NB4 (cell line): ENCODE results near the gene P2RX7.

ENCODE experiments used
- POLR2A ChIP-seq: IDR thresholded peaks from 2 replicates; pipeline ENCODE4 v1.6.1; 2011; ENCODE audit warnings: mild to moderate bottlenecking; ENCODE audit not compliant: insufficient read length; ENCODE audit errors: extremely low read depth
- TF ChIP-seq, protein P1 (sequence below): IDR thresholded peaks from one replicate; pipeline ENCODE4 v1.5.1; 2012; ENCODE audit warnings: low read depth, low read length
- TF ChIP-seq, protein P2 (sequence below): IDR thresholded peaks from 2 replicates; pipeline ENCODE4 v1.6.1; 2011; ENCODE audit warnings: low read depth, low read length

DNA sequence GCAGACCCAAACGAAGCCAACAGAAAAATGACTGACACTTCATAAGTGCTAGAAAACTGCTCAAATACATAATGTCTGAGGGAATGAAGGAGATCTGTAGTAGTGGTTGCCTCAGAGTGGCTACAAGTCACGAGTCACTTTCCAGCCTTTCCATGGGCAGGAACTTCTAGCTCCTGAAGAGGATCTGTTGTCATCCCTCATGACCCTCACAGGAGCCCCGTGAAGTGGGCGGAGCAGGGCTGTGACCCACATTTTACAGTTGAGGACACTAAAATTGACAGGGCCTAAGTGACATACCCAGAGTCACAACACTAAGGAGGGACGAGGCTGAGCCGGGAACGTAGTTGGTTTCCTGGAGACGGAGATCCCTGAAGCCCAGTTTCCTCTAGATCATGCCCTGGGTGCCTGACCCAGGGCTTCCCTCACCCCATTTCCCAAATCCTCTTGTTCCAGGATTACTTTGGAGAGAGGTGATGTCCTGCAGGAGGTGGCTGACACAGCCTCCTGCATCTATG is 45.8 kb upstream of the P2RX7 start:
- TF ChIP-seq, protein P1, sequence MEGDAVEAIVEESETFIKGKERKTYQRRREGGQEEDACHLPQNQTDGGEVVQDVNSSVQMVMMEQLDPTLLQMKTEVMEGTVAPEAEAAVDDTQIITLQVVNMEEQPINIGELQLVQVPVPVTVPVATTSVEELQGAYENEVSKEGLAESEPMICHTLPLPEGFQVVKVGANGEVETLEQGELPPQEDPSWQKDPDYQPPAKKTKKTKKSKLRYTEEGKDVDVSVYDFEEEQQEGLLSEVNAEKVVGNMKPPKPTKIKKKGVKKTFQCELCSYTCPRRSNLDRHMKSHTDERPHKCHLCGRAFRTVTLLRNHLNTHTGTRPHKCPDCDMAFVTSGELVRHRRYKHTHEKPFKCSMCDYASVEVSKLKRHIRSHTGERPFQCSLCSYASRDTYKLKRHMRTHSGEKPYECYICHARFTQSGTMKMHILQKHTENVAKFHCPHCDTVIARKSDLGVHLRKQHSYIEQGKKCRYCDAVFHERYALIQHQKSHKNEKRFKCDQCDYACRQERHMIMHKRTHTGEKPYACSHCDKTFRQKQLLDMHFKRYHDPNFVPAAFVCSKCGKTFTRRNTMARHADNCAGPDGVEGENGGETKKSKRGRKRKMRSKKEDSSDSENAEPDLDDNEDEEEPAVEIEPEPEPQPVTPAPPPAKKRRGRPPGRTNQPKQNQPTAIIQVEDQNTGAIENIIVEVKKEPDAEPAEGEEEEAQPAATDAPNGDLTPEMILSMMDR: no peak
- no peak for TF ChIP-seq POLR2A
- TF ChIP-seq, protein P2, sequence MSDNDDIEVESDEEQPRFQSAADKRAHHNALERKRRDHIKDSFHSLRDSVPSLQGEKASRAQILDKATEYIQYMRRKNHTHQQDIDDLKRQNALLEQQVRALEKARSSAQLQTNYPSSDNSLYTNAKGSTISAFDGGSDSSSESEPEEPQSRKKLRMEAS: no peak
